Measurements from ENCODE around the gene GSTO2.
A peak's percentile ranks its signal among the peaks of the same experiment; 100 is the strongest.

The GSTO2 gene

DNA sequence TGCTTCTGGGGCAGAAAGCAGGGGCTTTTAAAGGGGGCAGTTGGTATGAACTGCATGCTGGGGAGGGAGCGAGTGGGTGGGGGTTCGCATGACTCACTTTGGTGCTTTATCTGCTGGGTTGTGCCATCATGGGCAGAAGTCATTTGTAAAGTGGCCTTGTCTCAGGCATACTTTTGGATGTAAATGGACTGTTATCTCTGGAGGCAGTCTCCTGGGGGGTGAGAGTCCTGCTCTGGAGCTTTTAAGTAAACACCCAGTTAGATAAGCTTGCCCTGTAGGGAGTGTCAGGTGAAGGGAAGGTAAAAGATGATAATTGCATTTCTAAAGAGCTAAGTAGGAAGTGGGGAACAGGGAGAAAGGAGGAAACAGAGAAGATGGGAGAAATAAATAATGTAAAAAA lies 15.9 kb upstream of the GSTO2 start:
- TF ChIP-seq, protein P1, sequence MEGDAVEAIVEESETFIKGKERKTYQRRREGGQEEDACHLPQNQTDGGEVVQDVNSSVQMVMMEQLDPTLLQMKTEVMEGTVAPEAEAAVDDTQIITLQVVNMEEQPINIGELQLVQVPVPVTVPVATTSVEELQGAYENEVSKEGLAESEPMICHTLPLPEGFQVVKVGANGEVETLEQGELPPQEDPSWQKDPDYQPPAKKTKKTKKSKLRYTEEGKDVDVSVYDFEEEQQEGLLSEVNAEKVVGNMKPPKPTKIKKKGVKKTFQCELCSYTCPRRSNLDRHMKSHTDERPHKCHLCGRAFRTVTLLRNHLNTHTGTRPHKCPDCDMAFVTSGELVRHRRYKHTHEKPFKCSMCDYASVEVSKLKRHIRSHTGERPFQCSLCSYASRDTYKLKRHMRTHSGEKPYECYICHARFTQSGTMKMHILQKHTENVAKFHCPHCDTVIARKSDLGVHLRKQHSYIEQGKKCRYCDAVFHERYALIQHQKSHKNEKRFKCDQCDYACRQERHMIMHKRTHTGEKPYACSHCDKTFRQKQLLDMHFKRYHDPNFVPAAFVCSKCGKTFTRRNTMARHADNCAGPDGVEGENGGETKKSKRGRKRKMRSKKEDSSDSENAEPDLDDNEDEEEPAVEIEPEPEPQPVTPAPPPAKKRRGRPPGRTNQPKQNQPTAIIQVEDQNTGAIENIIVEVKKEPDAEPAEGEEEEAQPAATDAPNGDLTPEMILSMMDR (IDR thresholded peaks at IDR 0.05; ENCODE audit: borderline replicate concordance, control extremely low read depth, extremely low read depth, insufficient read depth, missing control alignments): no peak
- no peak for DNase-seq (ENCODE audit: low spot score)
- in situ Hi-C loops (cut with MboI; ENCODE audit: low sequenced_read_pairs, unreplicated experiment): no loop called here

DNA sequence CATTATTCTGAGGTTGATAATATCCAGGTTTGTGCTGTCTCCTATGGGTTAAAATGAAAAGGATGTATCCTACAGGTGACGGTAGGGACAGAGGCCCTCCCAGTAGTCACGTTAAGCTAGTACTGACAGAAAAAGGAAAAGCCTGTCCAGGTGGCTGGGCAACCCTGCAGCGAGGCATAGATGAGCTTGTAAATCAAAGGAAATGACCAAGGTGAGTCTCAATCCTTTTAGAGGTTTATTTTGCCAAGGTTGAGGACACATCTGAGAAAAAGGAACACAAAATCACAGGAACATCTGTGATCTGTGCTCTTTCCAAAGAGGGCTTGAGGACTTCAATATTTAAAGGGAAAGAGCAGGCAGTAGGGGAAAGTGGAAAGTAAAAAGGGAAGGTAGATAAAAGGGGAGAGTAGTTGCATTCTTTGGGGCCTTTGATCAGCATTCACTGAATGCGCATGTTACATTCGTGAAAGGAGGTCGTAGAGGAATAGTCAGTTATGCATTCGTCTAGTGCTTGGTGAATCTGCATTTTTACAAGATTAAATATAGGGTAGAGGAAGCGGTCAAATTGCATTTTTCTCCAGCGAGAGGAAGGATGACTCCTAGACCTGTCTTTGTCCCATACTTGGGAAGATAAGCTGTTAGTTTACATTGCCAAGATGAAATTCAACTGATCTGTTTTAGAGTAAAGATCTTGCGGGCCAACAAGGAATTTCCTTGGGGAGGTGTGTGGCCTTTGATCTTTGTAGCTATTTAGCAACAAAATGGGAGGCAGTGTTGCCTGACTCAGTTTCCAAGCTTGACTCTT lies 15.2 kb upstream of the GSTO2 start:
- DNase-seq (ENCODE audit: low spot score): no peak
- in situ Hi-C loops (cut with MboI; ENCODE audit: low sequenced_read_pairs, unreplicated experiment): no loop called here
- TF ChIP-seq, protein P1 (IDR thresholded peaks at IDR 0.05; ENCODE audit: borderline replicate concordance, control extremely low read depth, extremely low read depth, insufficient read depth, missing control alignments): no peak

DNA sequence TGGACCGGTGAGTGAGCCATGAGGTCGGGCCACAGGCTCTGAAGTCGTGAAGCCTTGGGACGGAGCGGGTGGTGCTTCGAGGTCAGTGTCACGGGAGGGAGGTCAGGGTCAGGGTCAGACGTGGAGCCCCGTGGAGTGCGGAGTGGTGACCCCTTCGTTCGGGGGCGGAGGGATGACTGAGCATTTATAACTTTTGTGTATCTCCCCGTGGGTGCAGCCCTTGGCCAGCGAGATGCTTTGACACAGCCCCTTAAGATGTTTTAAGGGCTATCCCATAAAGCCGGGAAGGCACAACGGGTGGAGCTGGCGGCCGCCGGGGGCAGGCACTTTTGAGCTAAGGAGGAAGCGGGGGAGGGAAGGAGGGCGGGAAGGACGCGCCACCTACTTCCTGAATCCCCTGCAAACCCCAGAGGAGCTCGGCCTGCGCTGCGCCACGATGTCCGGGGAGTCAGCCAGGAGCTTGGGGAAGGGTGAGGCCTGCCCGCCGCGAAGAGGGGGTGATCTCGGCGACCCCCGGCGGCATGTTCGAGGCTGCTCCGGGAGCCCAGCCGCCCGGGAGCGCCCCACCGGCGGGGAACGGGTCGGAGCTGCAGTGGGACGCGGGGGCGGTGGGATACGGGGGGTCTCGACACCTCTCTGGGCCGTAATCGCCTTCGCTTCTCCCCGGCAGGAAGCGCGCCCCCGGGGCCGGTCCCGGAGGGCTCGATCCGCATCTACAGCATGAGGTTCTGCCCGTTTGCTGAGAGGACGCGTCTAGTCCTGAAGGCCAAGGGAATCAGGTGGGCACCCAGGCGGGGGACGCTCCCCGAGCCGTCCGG lies 14.3 kb upstream of the GSTO2 start, which contains the start of gene GSTO1:
Gene GSTO1 (plus strand): TSS at position 400 of the 818 bp plus-strand sequence. CDS start 37 bp downstream, at position 437.
- in situ Hi-C loops (cut with MboI; ENCODE audit: low sequenced_read_pairs, unreplicated experiment): no loop called here
- peak; percentile 81 for DNase-seq (ENCODE audit: low spot score)
- TF ChIP-seq, protein P1 (IDR thresholded peaks at IDR 0.05; ENCODE audit: borderline replicate concordance, control extremely low read depth, extremely low read depth, insufficient read depth, missing control alignments): no peak

DNA sequence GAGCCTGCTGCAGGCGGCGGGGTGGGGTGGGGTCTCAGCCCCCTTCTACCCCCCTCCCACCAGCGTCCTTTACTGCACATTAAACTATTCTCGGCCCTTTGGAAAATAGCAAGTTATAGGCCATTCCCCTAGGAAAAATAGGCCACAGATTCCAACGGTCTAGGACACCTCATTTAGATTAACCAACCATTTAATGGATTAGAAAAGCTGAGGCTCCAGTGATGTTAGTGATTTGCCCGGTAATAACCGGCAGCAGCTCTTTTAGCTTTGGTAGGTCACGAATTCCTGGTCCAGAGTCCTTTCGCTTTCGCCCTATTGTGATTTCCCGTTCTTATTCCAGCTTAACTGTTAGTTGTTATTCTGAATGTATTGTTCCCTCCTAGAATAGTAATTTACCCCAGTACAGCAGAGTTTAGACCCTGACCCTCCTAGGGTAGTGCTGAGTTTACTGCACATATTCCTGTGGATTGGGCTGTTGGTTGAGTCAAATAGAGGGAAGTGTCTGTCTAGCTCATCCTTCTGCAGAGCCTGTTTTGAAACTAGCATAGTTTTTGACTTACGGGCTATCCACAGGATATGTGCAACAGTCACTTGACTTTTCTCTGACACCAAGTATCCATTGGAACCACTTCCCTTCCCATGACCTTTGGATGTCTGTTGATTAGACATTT lies 13.5 kb upstream of the GSTO2 start:
- DNase-seq (ENCODE audit: low spot score): peak; percentile 45
- in situ Hi-C loops (cut with MboI; ENCODE audit: low sequenced_read_pairs, unreplicated experiment): no loop called here
- TF ChIP-seq, protein P1 (IDR thresholded peaks at IDR 0.05; ENCODE audit: borderline replicate concordance, control extremely low read depth, extremely low read depth, insufficient read depth, missing control alignments): no peak

DNA sequence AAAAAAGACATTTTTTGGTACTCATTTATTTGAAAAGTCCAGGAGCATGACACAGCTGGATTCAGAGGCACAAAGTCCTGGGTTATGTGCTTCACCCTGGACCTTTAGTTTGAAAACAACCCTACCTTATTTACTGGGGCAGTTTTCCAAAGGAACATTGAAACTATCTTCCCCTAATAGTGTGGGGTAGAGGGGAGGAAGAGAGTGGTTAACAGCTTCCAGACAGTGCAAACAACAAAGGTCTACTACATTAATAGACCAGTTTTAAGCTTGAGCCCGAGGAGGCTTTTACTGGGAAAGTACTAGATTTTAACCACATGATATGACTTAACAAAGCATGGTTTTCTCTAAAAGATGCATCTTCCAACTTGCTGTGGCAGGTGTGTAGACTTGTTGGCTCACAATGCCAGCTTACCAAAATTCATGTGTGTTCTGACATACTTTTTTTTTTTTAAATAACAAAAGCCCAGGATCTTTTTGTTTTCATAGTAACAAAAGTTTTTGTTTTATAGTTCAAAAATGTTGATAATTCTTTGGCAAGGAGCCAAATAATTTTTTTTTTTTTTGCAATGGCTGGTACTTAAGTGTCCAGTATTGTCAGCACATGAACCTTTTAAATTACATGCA lies 12.5 kb upstream of the GSTO2 start:
- DNase-seq (ENCODE audit: low spot score): no peak
- TF ChIP-seq, protein P1 (IDR thresholded peaks at IDR 0.05; ENCODE audit: borderline replicate concordance, control extremely low read depth, extremely low read depth, insufficient read depth, missing control alignments): no peak
- in situ Hi-C loops (cut with MboI; ENCODE audit: low sequenced_read_pairs, unreplicated experiment): no loop called here

DNA sequence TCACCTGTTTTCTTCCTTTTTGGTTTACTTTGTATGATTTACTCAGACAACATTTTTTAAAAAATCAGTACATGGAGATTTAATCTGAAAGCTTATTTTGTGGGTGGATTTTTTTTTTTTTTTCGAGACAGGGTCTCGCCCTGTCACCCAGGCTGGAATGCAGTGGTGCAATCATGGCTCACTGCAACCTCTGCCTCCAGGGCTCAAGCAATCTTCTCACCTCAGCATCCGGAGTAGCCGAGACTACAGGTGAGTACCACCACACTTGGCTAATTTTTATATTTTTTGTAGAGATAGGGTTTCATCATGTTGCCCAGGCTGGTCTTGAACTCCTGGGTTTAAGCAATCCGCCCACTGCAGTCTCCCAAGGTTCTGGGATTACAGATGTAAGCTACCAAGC lies 11.7 kb upstream of the GSTO2 start:
- DNase-seq (ENCODE audit: low spot score): no peak
- TF ChIP-seq, protein P1 (IDR thresholded peaks at IDR 0.05; ENCODE audit: borderline replicate concordance, control extremely low read depth, extremely low read depth, insufficient read depth, missing control alignments): no peak
- in situ Hi-C loops (cut with MboI; ENCODE audit: low sequenced_read_pairs, unreplicated experiment): no loop called here

Data from GM13976 (cell line).